NT2/D1 (cell line): ENCODE results near the gene CAPN15.

Source experiments
- DNase-seq: peaks from one replicate; pipeline ENCODE4 v3.0.0-alpha.2; 2011; ENCODE audit warnings: low read depth, low spot score
- H3K27me3 ChIP-seq: 2 replicates; pipeline ENCODE4 v1.6.0; 2011; ENCODE audit warnings: mild to moderate bottlenecking; ENCODE audit not compliant: insufficient read length, insufficient read depth
- H3K36me3 ChIP-seq: 2 replicates; pipeline ENCODE4 v1.6.1; 2011; ENCODE audit warnings: mild to moderate bottlenecking, low read length, mixed read lengths; ENCODE audit not compliant: insufficient read depth, insufficient read length
- H3K4me1 ChIP-seq: 2 replicates; pipeline ENCODE4 v1.5.1; 2011; ENCODE audit not compliant: insufficient read depth, insufficient read length
- H3K4me3 ChIP-seq: 2 replicates; pipeline ENCODE4 v1.5.1; 2011; ENCODE audit warnings: low read depth; ENCODE audit not compliant: insufficient read length
- H3K9ac ChIP-seq: 2 replicates; pipeline ENCODE4 v1.6.0; 2011; ENCODE audit warnings: low read depth; ENCODE audit not compliant: insufficient read length
- H3K9me3 ChIP-seq: 2 replicates; pipeline ENCODE4 v1.5.1; 2011; ENCODE audit warnings: mild to moderate bottlenecking, low read length; ENCODE audit not compliant: insufficient read depth
- SUZ12 ChIP-seq: IDR thresholded peaks from 2 replicates; pipeline ENCODE4 v1.6.1; 2011; ENCODE audit not compliant: insufficient read length, insufficient read depth; ENCODE audit errors: extremely low read depth
- YY1 ChIP-seq: IDR thresholded peaks from 2 replicates; pipeline ENCODE4 v1.6.1; 2011; ENCODE audit not compliant: insufficient read length, insufficient read depth
- ZNF274 ChIP-seq: IDR thresholded peaks from 2 replicates; pipeline ENCODE4 v1.6.1; 2011; ENCODE audit warnings: mild to moderate bottlenecking, low read depth, low read length

The CAPN15 gene

DNA sequence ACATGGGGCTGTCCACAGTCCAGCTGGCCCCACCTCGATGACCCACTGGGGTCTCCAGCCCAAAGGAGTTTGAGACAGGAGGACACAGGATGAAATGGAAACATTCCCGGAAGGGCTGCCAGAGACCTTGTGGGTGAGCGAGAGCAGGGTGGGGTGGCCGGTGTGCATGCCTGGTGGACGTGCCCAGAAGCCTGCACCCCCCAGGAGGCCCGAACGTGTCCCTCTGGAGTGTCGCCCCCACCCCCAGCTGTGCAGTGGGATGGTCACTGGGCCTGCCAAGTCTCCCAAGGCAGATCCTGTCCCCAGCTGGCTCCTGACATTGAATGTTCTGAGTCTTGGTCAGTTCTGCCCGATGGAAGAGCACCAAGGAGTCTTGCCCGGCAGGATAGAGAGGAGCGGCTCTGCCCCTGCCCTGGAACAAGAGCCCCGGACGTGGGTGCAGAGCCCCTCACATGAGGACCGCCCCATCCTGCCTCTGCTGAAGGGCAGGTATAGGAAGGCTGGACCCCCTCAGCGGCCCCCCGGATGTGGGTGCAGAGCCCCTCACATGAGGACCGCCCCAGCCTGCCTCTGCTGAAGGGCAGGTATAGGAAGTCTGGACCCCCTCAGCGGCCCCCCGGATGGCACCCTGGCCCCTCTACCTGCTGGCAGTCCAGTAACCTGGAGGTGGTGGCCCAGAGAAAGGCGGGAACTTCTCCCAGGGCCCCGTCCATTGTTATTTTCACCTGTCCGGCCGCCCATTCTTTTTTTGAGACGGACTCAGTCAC, 3.1 kb upstream of the CAPN15 start:
- H3K4me1 ChIP-seq, result peaks cover 30% of the 10 kb centered on the region
- H3K4me3 ChIP-seq, result no peak overlapping the region
- H3K36me3 ChIP-seq, result peaks cover 50% of the 10 kb centered on the region
- no peaks in the 10 kb centered on the region for H3K9me3 ChIP-seq
- no peaks in the 10 kb centered on the region for H3K27me3 ChIP-seq
- no peak overlapping the region for H3K9ac ChIP-seq
- no peak for DNase-seq
- TF ChIP-seq SUZ12 (no peak), ZNF274 (no peak), YY1 (no peak)

DNA sequence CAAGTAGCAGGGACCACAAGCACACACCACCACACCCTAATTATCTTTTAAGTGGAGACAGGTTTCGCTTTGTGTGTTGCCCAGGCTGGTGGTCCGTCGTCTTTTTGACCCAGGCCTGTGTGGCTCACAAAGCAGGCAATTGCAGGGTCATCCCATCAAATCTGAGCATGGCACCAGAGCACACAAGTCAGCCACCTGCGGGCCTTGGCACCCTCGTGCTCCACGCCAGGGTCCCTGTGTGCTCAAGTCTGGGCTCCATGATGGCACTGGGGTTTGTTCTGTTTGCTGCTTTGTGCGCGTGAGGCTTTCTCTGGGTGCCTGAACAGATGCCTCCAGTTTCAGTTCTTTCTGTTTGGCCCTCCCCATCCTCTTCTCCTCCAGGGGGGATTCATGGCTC, 2.4 kb upstream of the CAPN15 start:
- H3K27me3 ChIP-seq, result no peaks in the 10 kb centered on the region
- peaks cover 50% of the 10 kb centered on the region for H3K36me3 ChIP-seq
- H3K9ac ChIP-seq, result no peak overlapping the region
- H3K9me3 ChIP-seq, result no peaks in the 10 kb centered on the region
- H3K4me3 ChIP-seq, result no peak overlapping the region
- no peak for TF ChIP-seq YY1
- TF ChIP-seq ZNF274, result no peak
- TF ChIP-seq SUZ12, result no peak
- no peak for DNase-seq
- peaks cover 35% of the 10 kb centered on the region for H3K4me1 ChIP-seq

DNA sequence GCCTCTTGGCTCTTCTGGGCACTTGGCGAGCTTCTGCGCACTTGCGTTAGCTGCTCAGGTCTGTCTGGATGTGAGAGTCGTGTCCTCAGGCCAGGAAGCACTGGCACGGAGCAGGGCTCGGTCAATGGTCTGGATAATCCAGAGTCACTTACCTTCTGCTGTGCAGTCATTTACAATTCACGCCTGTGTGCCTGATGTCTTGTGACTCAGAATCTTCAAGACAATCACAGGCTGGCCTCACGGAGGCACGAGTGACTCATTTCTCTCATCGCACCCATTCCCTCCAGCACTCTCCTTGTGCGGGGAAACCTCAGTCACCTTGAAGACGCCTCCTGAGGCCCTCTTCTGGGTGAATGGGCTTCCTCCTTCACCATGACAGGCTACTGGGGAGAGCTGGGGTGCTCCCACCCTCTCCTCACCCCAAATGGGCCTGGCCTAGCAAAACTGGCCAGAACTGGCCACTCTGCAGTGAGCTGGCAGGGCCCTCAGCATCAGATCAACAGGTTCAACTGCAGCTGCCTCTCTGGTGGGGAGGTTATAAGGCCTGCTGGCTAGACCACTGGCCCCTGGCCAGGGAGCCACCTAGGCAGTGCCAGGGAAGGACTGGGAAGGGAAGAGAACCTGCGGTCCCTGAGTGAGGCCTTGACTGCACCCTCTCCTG, 1.9 kb upstream of the CAPN15 start:
- DNase-seq, result no peak
- Histone ChIP-seq H3K4me3 (peak overlapping the region; percentile 94), H3K9me3 (no peaks in the 10 kb centered on the region), H3K4me1 (peaks cover 37% of the 10 kb centered on the region), H3K36me3 (peaks cover 50% of the 10 kb centered on the region), H3K27me3 (no peaks in the 10 kb centered on the region), H3K9ac (peak overlapping the region; percentile 100)
- TF ChIP-seq YY1, result no peak
- TF ChIP-seq ZNF274, result no peak
- no peak for TF ChIP-seq SUZ12

DNA sequence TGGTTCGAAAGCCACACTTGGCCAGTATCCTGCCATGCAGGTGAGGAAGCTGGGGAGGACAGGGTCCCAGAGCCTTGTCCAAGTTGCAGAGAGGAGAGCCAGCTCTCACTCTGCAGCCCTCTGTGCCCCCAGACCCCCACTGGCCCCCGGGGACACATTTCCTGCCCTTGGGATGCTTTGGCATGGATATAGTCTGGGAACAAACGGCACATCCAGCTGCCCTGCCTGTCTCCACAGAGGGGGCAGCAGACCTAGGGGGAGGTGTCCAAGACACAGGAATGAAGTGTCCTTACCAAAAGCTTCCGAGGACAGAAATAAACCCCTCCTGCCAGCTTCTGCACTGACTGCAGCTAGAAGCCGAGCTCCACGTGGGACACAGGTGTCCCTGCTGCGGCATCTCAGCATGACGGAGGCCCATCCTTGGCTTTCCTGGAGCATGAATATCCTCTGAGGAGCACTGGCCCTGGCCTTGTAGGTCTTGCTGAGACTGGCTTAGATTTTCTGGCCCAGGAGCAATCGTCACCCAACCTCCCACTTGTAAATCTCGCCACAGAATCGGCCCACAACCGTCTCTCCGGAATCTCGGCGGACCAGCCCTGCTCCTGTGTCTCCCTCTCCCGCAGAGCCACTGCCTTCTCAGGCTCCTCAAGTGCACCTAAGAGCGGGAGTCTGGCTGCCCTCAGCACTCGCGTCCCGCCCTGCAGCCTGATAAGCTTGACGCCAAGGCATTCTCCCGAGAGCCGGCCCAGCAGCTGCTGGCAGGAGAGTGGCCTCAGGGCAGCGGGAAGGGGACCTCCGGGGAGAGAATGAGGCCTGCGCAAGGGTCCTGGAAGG, 1.1 kb upstream of the CAPN15 start:
- H3K36me3 ChIP-seq, result peaks cover 44% of the 10 kb centered on the region
- peak overlapping the region; percentile 100 for H3K9ac ChIP-seq
- H3K4me3 ChIP-seq, result peak overlapping the region; percentile 94
- TF ChIP-seq YY1 (no peak), ZNF274 (no peak), SUZ12 (no peak)
- DNase-seq, result no peak
- no peaks in the 10 kb centered on the region for H3K9me3 ChIP-seq
- H3K27me3 ChIP-seq, result no peaks in the 10 kb centered on the region
- H3K4me1 ChIP-seq, result peaks cover 31% of the 10 kb centered on the region

DNA sequence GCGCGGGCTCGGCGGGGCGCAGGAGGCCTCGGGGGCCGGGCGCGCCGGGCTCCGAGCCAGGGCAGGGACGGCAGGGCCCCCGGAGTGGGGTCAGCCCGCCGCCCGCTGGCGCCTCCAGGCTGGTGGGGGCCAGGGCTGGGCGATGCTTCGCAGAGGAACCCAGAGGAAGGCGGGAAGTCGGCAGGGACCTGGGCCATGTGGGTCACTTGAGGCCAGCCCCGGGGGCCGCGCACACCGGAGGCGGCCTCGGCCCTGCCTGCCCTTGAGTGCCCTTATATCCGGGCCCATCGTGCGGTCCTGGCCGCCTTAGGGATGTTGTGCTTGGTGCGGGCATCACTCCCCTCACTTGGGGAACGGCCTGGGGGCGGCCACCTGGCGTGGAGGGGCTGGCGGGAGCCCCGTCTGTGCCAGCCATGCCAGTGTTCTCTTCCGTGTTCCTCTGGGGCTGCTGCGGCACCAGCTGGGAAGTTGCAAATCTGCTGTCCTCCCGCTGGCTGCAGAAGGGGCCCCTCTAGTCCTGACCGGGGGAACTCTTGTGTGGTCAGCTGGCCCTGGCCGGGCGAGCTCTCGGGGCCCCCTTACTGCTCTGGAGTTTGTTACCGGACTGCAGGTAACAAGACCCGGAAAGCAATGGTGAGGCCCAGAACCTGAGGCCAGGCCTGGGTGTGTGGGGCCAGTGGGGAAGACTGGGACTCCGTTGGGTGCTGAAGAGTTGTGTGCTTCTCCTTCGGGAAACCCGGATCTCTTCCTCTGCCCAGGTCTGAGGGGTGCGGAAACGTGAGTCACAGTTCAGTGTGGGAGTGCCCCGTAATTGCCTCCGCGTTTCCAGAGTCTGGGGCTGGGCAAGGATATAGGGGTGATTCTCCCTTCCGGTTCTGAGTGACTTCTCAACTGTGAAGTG, 849 bp downstream of the CAPN15 start:
- TF ChIP-seq SUZ12 (no peak), ZNF274 (no peak), YY1 (no peak)
- Histone ChIP-seq H3K4me3 (peak overlapping the region; percentile 90), H3K9ac (peak overlapping the region; percentile 100), H3K4me1 (peaks cover 27% of the 10 kb centered on the region), H3K9me3 (no peaks in the 10 kb centered on the region), H3K36me3 (peaks cover 41% of the 10 kb centered on the region), H3K27me3 (no peaks in the 10 kb centered on the region)
- DNase-seq, result no peak

DNA sequence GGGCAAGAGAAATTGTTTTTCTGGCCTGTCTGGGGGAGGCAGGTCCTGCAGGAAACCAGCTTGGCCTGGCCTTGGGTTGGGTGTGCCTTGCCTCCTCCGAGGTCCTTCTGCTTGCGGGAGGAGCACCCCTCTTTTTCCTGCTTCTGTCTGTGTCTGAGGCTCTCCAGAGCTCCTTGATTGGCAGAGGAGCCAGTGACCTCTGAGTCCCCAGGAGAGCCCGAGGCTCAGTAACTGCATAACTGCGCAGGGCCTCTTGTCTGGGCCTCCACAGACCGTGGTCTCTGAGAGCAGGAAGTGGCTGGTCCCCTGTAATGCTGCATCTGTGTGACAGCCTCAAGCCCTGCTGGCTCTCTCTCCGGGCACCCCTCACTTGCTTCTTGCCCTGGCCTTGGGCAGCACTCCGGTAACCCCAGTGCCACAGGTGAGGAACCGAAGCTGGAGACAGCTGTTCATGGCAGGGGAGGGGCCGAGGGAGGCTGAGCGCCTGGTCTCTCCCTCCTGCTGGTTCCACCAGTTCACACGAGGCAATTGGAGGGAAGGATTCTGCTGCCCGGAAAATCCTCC, 1.6 kb downstream of the CAPN15 start:
- Histone ChIP-seq H3K4me3 (peak overlapping the region; percentile 90), H3K36me3 (peaks cover 40% of the 10 kb centered on the region), H3K9ac (peak overlapping the region; percentile 100), H3K4me1 (peaks cover 34% of the 10 kb centered on the region), H3K27me3 (no peaks in the 10 kb centered on the region), H3K9me3 (no peaks in the 10 kb centered on the region)
- no peak for TF ChIP-seq ZNF274
- TF ChIP-seq SUZ12, result no peak
- TF ChIP-seq YY1, result no peak
- DNase-seq, result no peak
